Ovary (tissue), 9 donors: ENCODE data around the gene GET4. TPM values are rescaled to one million over a fixed set of nuclear protein-coding genes. Genes with fewer than 3 reads are reported as not detected.

Experiments
- DNase-seq, 5 donors: peaks; one replicate each; pipeline ENCODE4 v3.0.0-alpha.2; 2019 to 2020
- H3K27ac ChIP-seq, 2 donors: fragments of 200-600 bp; one replicate each; pipeline versions ENCODE4 v1.5.1 to v1.8.0; 2019 to 2022
- H3K27me3 ChIP-seq: fragments of 200-600 bp; one replicate; pipeline ENCODE4 v1.8.0; 2022
- H3K36me3 ChIP-seq: fragments of 200-600 bp; sonication (generic); one replicate; pipeline ENCODE4 v1.5.1; 2019
- H3K4me1 ChIP-seq: one replicate; pipeline ENCODE4 v1.8.1; 2013; ENCODE audit warnings: mild to moderate bottlenecking, moderate library complexity; ENCODE audit not compliant: insufficient read depth
- H3K4me3 ChIP-seq: fragments of 200-600 bp; sonication (generic); one replicate; pipeline ENCODE4 v1.5.1; 2017
- H3K9me3 ChIP-seq, 2 donors: fragments of 200-600 bp in 1 of 2; sonication (generic) in 1 of 2; one replicate each; pipeline versions ENCODE4 v1.5.1 to v1.8.1; 2013 to 2019; ENCODE audit warnings: mild to moderate bottlenecking in 1 of 2, moderate library complexity in 1 of 2
- CTCF ChIP-seq, 3 donors: fragments of 450-650 bp in 2 of 3; fragments of 200-600 bp in 1 of 3; IDR thresholded peaks; one replicate each; pipeline versions ENCODE4 v1.5.1 to v1.8.0; 2016 to 2022; ENCODE audit warnings: antibody characterized with exemption in 3 of 3, mild to moderate bottlenecking in 1 of 3
- EP300 ChIP-seq: sonication (generic); formaldehyde crosslinking; IDR thresholded peaks from one replicate; pipeline ENCODE4 v1.6.1; 2017; ENCODE audit warnings: antibody characterized with exemption
- POLR2A ChIP-seq: fragments of 450-650 bp; IDR thresholded peaks from one replicate; pipeline ENCODE4 v1.6.1; 2017; ENCODE audit warnings: antibody characterized with exemption, mild to moderate bottlenecking, moderate library complexity
- WGBS, 3 donors: extraction: QIAGEN DNeasy Blood & Tissue Kit in 1 of 3; methylation state at CpG; one replicate each; pipeline versions ENCODE4 v1.1.5 to v1.1.7; 2013 to 2017; 5-methylcytosine and 5-hydroxymethylcytosine counted together
- intact Hi-C, 4 donors: fragments of 100-400 bp; cut with DNase I; formaldehyde crosslinking; loops; one replicate each; pipeline versions ENCODE4 v1.11.0 to v1.15.1; 2022 to 2023
- polyA plus RNA-seq, 2 donors: library from polyadenylated mRNA; stranded (reverse); fragments of 200-250 nt in 1 of 2; fragments of 350-450 nt in 1 of 2; fragmentation: Illumina TruSeq in 1 of 2; extraction: RNeasy Lipid Tissue Mini Kit (QIAGEN cat#74804) in 1 of 2; gene quantifications; one replicate each; pipeline ENCODE4 v1.2.3, GENCODE V29; 2013 to 2014
- total RNA-seq, 7 donors: library from RNA; depleted of rRNA in 2 of 7; stranded (reverse); fragments of >200 nt in 2 of 7; fragmentation: NEBNext Ultra II Directional in 3 of 7; extraction: Animal tissue kit (Norgen Biotek cat#: 25700) in 3 of 7; gene quantifications; one replicate each; pipeline versions ENCODE4 v1.1.0 to v1.2.4, GENCODE V29; 2016 to 2023
- donor health status: DM: no; HTN: no; CAD: no; lungs with moderate emphysema.
- donor health status: DM: no; HTN: no; CAD: no.
- donor health status: Bipolar disorder and iron deficiency.
- donor health status: DM: yes; HTN: yes; CAD: no.
- donor health status: DM: no; HTN: no; CAD: no.
- donor health status: DM: yes; HTN: yes; CAD: no.

Gene GET4
- total and polyA plus RNA-seq, 9 donors, result 7.2 to 37.6 (median 30.4) TPM

DNA sequence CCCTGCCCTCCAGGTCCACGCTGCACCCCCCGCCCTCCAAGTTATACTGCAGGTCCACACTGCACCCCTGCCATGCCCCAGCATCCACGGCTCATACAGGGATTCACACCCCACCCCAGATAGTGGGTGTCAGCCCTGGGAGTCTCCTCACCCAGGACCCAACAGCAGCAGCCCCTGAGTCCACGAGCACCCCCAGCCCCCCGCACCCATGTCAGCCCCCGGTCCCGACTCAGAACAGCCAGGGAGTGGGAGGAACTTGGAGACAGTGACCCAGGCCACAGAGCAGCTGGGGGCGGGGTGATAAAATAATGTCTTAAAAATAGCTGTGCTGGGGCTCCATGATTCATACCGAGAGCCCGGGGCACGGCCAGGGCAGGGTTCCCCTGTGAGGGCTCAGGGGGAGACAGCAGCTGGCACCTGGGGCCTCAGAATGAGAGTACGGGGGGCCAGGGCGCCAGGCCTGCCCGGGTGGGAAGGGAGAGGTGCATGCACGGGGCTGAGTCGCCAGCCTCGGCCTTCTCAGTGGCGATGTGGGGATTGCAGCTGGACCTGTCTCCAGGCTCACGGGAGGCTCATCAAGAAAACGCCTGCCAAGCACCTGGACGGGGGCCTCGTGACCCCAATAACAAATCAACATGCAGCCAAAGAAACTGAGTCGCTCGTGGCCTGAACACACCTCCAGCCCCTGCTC is 48.3 kb downstream of the GET4 start:
- H3K36me3 ChIP-seq, result no peaks in the 10 kb centered on the region
- H3K9me3 ChIP-seq, result no peaks in the 10 kb centered on the region
- H3K4me1 ChIP-seq, result peaks cover 2% of the 10 kb centered on the region
- no peak overlapping the region for H3K27ac ChIP-seq
- DNase-seq, result peak in 4 of 5 donors; percentile 6 to 33 (median 13)
- TF ChIP-seq EP300 (no peak), POLR2A (no peak), CTCF (IDR thresholded peaks at IDR 0.05) (no peak)
- no peaks in the 10 kb centered on the region for H3K27me3 ChIP-seq
- 41 to 47% (median 41%) methylated on average over 21 to 24 of the region's 24 CpGs for WGBS, 3 donors
- H3K4me3 ChIP-seq, result no peak overlapping the region
- intact Hi-C loops, result no loop called here

DNA sequence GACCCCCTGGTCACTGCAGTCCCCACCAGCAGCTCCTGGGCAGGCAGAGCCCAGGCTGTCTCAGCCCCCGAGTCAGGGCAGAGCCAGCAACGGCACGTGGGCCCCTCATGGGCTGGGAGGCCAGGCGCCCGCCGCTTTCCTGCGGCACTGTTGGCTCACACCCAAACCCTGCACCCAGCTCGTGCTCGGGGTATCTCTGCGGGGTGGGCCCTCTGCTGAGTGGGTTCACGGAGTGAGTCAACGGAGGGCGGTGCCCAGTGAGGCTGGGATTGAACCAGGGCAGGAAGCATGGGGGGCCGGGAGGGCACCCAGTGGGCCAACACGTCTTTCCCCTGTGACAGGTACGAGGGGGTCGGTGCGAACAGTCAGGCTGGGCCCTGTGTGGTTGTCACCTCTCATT is 49.2 kb downstream of the GET4 start:
- H3K27ac ChIP-seq, result no peak overlapping the region
- WGBS, 3 donors, result 76 to 80% (median 79%) methylated on average over 13 to 18 of the region's 18 CpGs
- H3K4me3 ChIP-seq, result no peak overlapping the region
- intact Hi-C loops, result no loop called here
- no peaks in the 10 kb centered on the region for H3K27me3 ChIP-seq
- peaks cover 2% of the 10 kb centered on the region for H3K4me1 ChIP-seq
- H3K9me3 ChIP-seq, result no peaks in the 10 kb centered on the region
- TF ChIP-seq EP300 (no peak), CTCF (IDR thresholded peaks at IDR 0.05) (no peak), POLR2A (no peak)
- no peaks in the 10 kb centered on the region for H3K36me3 ChIP-seq
- DNase-seq, result peak in 4 of 5 donors; percentile 10 to 39 (median 16)

DNA sequence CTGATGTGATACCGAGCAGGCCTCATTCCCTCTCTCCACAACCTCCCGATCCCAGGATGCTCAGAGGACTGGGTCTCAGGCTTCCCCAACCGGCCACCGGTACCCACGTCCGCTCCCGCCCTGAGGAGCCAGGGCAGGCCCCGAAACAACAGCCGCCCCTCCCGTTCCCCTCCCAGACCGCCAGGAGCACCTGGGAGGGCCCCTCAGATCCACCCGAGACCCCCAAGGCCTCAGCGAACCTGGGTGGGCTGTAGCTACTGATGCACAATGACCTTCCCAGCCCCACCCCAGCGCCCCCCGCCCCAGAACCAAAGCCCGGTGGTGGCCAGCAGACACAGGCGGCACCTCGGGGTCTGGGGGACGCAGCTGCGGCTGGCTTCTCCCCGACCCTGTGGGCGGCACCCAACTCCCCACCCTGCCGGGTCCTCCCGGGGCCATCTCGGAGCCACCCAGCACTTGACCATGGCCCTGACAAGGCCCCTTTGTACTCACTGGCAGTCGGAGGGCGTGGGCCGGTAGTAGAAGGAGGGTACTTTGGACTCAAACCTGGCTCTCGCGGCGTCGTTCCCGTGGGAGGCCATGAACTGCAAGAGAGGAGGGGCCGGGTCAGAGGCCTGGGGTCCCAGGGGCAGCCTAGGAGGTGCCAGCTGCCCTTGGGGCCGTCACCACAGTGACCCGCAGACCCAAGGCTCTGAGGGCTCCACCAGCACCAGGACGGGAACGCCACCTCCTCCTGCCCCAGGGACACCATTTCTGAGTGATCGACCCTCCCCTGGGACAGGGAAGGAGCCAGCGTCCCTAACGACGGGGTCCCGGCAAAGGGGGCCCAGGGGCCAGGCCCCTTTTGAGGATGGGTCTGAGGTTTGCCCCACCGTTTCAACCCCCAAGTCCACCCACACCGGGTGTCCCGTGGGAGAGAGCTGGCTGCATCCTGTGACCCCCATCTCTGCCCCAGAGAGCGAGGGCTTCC is 50.0 kb downstream of the GET4 start:
- DNase-seq, result peak in 3 of 5 donors; percentile 10 to 26 (median 11)
- no peak for TF ChIP-seq CTCF (IDR thresholded peaks at IDR 0.05)
- no peak for TF ChIP-seq EP300
- TF ChIP-seq POLR2A, result no peak
- no peaks in the 10 kb centered on the region for H3K9me3 ChIP-seq
- H3K36me3 ChIP-seq, result no peaks in the 10 kb centered on the region
- H3K4me1 ChIP-seq, result peaks cover 2% of the 10 kb centered on the region
- no peak overlapping the region for H3K4me3 ChIP-seq
- 77 to 86% (median 79%) methylated on average over 35 to 47 of the region's 47 CpGs for WGBS, 3 donors
- intact Hi-C loops, result no loop called here
- no peak overlapping the region for H3K27ac ChIP-seq
- no peaks in the 10 kb centered on the region for H3K27me3 ChIP-seq

DNA sequence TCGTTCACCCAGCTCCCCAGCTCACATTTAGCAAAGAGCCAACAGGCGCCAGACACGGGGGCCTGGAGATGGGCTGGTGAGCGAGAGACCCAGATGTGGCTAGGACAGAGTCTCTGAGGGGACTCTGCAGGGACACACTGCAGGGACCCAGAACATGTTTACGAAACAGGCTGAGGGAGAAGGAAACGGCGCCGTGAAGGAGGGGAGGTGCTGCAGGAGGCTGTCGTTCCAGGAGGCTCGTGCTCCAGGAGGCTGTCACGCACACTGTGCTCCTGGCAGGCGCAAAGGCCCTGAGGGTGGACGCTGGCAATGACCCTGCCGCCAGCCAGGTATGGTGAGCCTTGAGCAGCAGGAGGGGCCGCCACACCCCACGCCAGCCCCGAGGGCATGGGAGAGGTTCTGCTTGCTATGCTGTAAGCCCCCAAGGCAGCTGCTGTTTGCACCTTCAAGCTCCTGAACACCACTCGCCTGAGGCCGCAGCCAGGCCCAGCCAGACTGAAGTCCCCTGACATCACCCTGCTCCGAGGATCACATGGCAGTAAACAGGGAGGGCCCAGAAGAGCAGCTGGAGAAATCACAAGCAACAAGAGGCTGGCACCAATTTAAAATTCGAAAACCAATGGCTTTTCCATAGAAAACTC is 50.8 kb downstream of the GET4 start:
- no peaks in the 10 kb centered on the region for H3K27me3 ChIP-seq
- peak in 3 of 5 donors; percentile 12 to 28 (median 12) for DNase-seq
- peaks cover 2% of the 10 kb centered on the region for H3K4me1 ChIP-seq
- no peak overlapping the region for H3K4me3 ChIP-seq
- TF ChIP-seq EP300 (no peak), CTCF (IDR thresholded peaks at IDR 0.05) (no peak), POLR2A (no peak)
- no peaks in the 10 kb centered on the region for H3K36me3 ChIP-seq
- no peaks in the 10 kb centered on the region for H3K9me3 ChIP-seq
- intact Hi-C loops, result no loop called here
- no peak overlapping the region for H3K27ac ChIP-seq
- 79 to 84% (median 80%) methylated on average over 19 to 21 of the region's 21 CpGs for WGBS, 3 donors
